Transverse colon (tissue), 4 donors: ENCODE data around the gene PCSK6. TPM values are rescaled to one million over a fixed set of nuclear protein-coding genes. Genes with fewer than 3 reads are reported as not detected.

Source experiments
- DNase-seq: peaks from one replicate; pipeline ENCODE4 v3.0.0-alpha.2; 2019
- H3K27ac ChIP-seq, 4 donors: fragments of 200-600 bp; sonication (generic); 2 replicates each; pipeline ENCODE4 v1.5.1; 2016 to 2018; ENCODE audit warnings: inconsistent platforms in 4 of 4
- H3K27me3 ChIP-seq: fragments of 200-600 bp; sonication (generic); 2 replicates; pipeline ENCODE4 v1.5.1; 2017; ENCODE audit warnings: inconsistent platforms
- H3K36me3 ChIP-seq, 4 donors: fragments of 200-600 bp; sonication (generic); 2 replicates each; pipeline ENCODE4 v1.5.1; 2017 to 2019; ENCODE audit warnings: inconsistent platforms in 4 of 4
- H3K4me1 ChIP-seq, 4 donors: fragments of 200-600 bp; sonication (generic); 2 replicates each; pipeline ENCODE4 v1.5.1; 2017 to 2020; ENCODE audit warnings: inconsistent platforms in 4 of 4
- H3K4me3 ChIP-seq, 4 donors: fragments of 200-600 bp; sonication (generic); 1 replicate in 1 of 4; 2 replicates in 3 of 4; pipeline versions ENCODE4 v1.5.1 to v1.6.1; 2017 to 2019; ENCODE audit warnings: inconsistent platforms in 4 of 4
- H3K9me3 ChIP-seq, 2 donors: fragments of 200-600 bp; sonication (generic); 2 replicates each; pipeline ENCODE4 v1.5.1; 2017 to 2019; ENCODE audit warnings: inconsistent platforms in 2 of 2
- EP300 ChIP-seq: sonication (generic); formaldehyde crosslinking; IDR thresholded peaks from one replicate; pipeline ENCODE4 v1.6.1; 2017; ENCODE audit warnings: antibody characterized with exemption, low read depth
- POLR2A ChIP-seq: fragments of 450-650 bp; IDR thresholded peaks from one replicate; pipeline ENCODE4 v1.6.1; 2016; ENCODE audit warnings: antibody characterized with exemption, mild to moderate bottlenecking, moderate library complexity
- POLR2AphosphoS5 ChIP-seq, 3 donors: sonication (generic); formaldehyde crosslinking; IDR thresholded peaks; one replicate each; pipeline ENCODE4 v1.6.1; 2016; ENCODE audit warnings: antibody characterized with exemption in 3 of 3
- WGBS, 2 donors: methylation state at CpG; one replicate each; pipeline ENCODE4 v1.1.5; 2018; ENCODE audit warnings: low coverage in 1 of 2; 5-methylcytosine and 5-hydroxymethylcytosine counted together
- in situ Hi-C, 4 donors: fragments of 200-750 bp; cut with MboI; loops; one replicate each; pipeline versions ENCODE4 v1.15.0 to v1.15.1; 2017; ENCODE audit warnings: low sequenced_read_pairs in 3 of 4, low pct_ligation_motif_present in 1 of 4, low pct_unique_long_range_greater_than_20kb in 1 of 4
- intact Hi-C: fragments of 100-400 bp; cut with DNase I; formaldehyde crosslinking; loops from one replicate; pipeline ENCODE4 v1.15.1; 2023; ENCODE audit warnings: low total_unique reads
- total RNA-seq, 4 donors: library from RNA; depleted of rRNA; stranded (reverse); fragments of >200 nt; gene quantifications; one replicate each; pipeline ENCODE4 v1.1.0, GENCODE V29; 2016
- TF ChIP-seq, protein P1 (sequence below), 5 experiments: fragments of 200-600 bp in 3 of 5; fragments of 450-650 bp in 2 of 5; sonication (generic) in 3 of 5; IDR thresholded peaks; 1 replicate in 2 of 5; 2 replicates in 3 of 5; pipeline ENCODE4 v1.5.1; 2016 to 2017; ENCODE audit warnings: antibody characterized with exemption in 5 of 5, inconsistent platforms in 3 of 5, mild to moderate bottlenecking in 2 of 5, moderate library complexity in 1 of 5

Gene PCSK6
- total RNA-seq, 4 donors from 2014 or later, result 20.3 to 119 (median 49.7) TPM

GRCh38 chr15:101469520-101470288 is 19.8 kb downstream of the PCSK6 start:
- WGBS, 2 donors, result 62 to 70% methylated on average over 20 to 21 of the region's 21 CpGs
- DNase-seq, result no peak
- in situ Hi-C loops, result no loop called here

DNA sequence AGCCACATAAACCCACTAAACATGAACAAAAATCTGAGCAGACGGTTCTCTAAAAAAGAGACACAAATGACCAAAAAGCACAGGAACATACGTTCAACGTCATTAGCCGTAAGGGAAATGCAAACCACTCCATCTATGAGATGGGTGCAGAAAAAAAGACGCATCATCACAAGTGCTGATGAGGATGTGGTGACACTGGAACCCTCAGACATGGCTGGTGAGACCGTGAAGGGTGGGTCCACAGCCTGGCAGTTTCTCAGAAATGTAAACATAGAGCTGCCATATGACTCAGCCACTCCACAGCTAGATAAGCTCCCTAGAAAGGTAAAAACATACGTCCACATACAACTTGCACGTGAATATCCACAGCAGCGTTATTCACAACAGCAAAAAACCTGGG is 23.3 kb downstream of the PCSK6 start:
- intact Hi-C loops (no loop called here), in situ Hi-C loops (no loop called here)
- TF ChIP-seq EP300, result no peak
- TF ChIP-seq POLR2AphosphoS5 (IDR thresholded peaks at IDR 0.05), result no peak
- TF ChIP-seq, protein P1, sequence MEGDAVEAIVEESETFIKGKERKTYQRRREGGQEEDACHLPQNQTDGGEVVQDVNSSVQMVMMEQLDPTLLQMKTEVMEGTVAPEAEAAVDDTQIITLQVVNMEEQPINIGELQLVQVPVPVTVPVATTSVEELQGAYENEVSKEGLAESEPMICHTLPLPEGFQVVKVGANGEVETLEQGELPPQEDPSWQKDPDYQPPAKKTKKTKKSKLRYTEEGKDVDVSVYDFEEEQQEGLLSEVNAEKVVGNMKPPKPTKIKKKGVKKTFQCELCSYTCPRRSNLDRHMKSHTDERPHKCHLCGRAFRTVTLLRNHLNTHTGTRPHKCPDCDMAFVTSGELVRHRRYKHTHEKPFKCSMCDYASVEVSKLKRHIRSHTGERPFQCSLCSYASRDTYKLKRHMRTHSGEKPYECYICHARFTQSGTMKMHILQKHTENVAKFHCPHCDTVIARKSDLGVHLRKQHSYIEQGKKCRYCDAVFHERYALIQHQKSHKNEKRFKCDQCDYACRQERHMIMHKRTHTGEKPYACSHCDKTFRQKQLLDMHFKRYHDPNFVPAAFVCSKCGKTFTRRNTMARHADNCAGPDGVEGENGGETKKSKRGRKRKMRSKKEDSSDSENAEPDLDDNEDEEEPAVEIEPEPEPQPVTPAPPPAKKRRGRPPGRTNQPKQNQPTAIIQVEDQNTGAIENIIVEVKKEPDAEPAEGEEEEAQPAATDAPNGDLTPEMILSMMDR (IDR thresholded peaks at IDR 0.05), result no peak
- no peak for TF ChIP-seq POLR2A
- Histone ChIP-seq H3K27ac (no peak overlapping the region), H3K4me1 (no peaks in the 10 kb centered on the region), H3K9me3 (no peaks in the 10 kb centered on the region), H3K36me3 (no peaks in the 10 kb centered on the region), H3K4me3 (no peak overlapping the region), H3K27me3 (no peaks in the 10 kb centered on the region)
- WGBS, 2 donors, result 83 to 90% methylated on average over 9 of the region's 9 CpGs
- no peak for DNase-seq

More at GRCh38 chr15:101469520-101470288, 19.8 kb downstream of the PCSK6 start:
- Histone ChIP-seq H3K4me3 (no peak overlapping the region), H3K4me1 (no peaks in the 10 kb centered on the region), H3K36me3 (no peaks in the 10 kb centered on the region), H3K27ac (no peak overlapping the region), H3K27me3 (no peaks in the 10 kb centered on the region), H3K9me3 (no peaks in the 10 kb centered on the region)
- intact Hi-C loops, result no loop called here
- TF ChIP-seq, protein P1 (IDR thresholded peaks at IDR 0.05), result no peak
- no peak for TF ChIP-seq POLR2AphosphoS5 (IDR thresholded peaks at IDR 0.05)
- no peak for TF ChIP-seq POLR2A
- TF ChIP-seq EP300, result no peak

DNA sequence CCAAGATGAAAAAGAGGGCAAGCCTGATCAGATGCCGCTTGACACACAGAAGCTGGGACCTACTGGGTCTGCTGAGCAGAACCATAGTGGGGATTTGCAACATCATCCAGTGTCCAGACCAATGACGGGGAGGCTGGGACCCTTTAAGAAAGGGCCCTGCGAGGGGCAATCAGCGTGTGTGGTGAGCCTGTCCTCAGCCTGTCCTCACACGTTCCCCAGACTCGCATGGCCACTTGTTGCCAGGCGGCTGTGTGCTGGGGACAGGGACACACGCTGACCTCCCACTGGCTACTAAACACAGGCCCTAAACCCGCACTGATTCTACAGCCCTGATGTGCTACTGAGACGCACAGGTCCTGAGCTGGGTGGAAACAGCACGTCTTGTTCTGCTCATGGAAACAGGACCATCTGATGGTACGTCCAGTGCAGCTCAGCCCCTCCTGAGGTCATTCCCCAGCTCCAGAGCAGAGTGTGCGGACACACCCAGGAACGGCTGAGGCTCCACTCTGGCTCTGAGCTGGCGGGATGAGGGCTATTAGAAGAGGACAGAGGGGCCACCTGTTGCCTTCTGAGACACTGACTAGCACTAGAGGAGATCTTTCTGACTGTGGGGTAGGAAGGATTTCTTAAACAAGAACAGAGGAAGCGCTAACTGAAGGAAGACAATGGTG is 24.4 kb downstream of the PCSK6 start:
- no peaks in the 10 kb centered on the region for H3K27me3 ChIP-seq
- in situ Hi-C loops, result no loop called here

More for the DNA sequence above, 24.4 kb downstream of the PCSK6 start:
- H3K4me3 ChIP-seq, result no peak overlapping the region
- 87% methylated on average over 13 of the region's 16 CpGs; no CpG with 5 or more reads in 1 of the 2 donors for WGBS, 2 donors
- TF ChIP-seq, protein P1 (IDR thresholded peaks at IDR 0.05), result no peak
- no peak for TF ChIP-seq EP300
- no peak for TF ChIP-seq POLR2A
- no peak for TF ChIP-seq POLR2AphosphoS5 (IDR thresholded peaks at IDR 0.05)
- H3K27ac ChIP-seq, result no peak overlapping the region
- intact Hi-C loops, result no loop called here
- no peaks in the 10 kb centered on the region for H3K9me3 ChIP-seq
- H3K4me1 ChIP-seq, result no peaks in the 10 kb centered on the region
- H3K36me3 ChIP-seq, result no peaks in the 10 kb centered on the region
- no peak for DNase-seq
